WI38 (cell line): Measurements from ENCODE around the gene PLEKHN1.

Experiments used
- H3K4me3 ChIP-seq: 2 replicates; pipeline ENCODE4 v1.5.1; 2011; ENCODE audit warnings: low read depth, mild to moderate bottlenecking, control low read depth, low read length
- CTCF ChIP-seq: IDR thresholded peaks from 2 replicates; pipeline ENCODE4 v1.5.1; 2012; ENCODE audit warnings: low read depth, mild to moderate bottlenecking, control low read depth, low read length

The PLEKHN1 gene

GRCh38 chr1:960363-961131, 5.7 kb upstream of the PLEKHN1 start, which contains the start of gene KLHL17:
TSS of gene KLHL17 (plus strand) at chr1:960584. CDS start at chr1:960694, 110 bp downstream.
- peak within 1 kb of the TSS; percentile 68 for H3K4me3 ChIP-seq
- TF ChIP-seq CTCF, result no peak

DNA sequence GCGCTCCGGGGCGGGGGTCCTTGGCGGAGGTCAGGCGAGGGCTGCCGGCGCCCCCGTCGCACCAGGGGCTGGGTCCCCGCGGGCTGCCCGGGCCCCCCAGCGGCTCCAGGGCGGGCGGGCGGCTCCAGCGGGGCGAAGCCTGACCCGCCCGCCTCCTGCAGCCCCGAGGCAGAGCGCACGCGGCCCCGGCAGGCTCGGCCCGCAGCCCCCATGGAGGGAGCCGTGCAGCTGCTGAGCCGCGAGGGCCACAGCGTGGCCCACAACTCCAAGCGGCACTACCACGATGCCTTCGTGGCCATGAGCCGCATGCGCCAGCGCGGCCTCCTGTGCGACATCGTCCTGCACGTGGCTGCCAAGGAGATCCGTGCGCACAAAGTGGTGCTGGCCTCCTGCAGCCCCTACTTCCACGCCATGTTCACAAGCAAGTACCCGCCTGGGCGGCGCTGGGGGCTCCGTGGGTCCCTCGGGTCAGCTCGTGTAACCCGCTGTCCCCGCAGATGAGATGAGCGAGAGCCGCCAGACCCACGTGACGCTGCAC, 5.1 kb upstream of the PLEKHN1 start:
- peak overlapping the region; percentile 68 for H3K4me3 ChIP-seq
- no peak for TF ChIP-seq CTCF

DNA sequence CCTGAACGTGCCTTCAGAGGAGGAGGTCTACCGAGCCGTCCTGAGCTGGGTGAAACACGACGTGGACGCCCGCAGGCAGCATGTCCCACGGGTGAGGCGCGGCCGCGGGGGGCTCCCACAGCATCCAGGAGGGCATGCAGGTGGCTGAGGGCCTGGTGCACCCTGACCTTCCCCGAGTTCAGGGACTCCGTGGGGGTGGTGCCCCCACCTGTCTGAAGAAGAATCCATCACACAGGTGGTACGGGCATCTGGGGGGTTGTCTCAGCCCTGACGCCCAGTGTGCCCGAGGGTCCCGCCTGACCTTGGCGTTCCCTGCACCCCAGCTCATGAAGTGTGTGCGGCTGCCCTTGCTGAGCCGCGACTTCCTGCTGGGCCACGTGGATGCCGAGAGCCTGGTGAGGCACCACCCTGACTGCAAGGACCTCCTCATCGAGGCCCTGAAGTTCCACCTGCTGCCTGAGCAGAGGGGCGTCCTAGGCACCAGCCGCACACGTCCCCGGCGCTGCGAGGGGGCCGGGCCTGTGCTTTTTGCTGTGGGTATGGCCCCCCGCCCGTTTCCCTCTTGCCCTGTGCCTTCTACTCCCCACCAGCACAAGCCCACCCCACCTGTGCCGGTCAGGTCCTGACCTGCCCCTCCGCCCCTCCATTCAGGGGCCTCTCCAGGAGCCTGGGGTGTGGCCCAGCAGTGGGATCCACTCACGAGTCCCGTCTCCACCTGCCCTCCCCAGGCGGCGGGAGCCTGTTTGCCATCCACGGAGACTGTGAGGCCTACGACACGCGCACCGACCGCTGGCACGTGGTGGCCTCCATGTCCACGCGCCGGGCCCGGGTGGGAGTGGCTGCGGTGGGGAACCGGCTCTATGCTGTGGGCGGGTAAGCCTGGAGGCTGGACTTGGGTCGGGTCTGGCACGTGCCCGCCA, 3.6 kb upstream of the PLEKHN1 start:
- no peak overlapping the region for H3K4me3 ChIP-seq
- TF ChIP-seq CTCF, result no peak

DNA sequence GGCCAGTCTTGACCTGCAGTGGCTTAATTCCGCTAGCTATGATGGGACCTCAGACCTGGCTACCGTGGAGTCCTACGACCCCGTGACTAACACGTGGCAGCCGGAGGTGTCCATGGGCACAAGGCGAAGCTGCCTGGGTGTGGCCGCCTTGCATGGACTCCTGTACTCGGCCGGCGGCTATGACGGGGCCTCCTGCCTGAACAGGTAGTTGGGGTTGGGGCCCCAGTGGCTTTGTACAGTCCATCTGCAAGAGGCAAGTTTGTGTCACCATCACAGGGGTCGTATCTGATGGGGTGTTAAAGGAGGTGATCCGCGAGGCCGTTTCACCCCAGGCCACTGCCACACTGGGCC, 3.0 kb upstream of the PLEKHN1 start:
- H3K4me3 ChIP-seq, result no peak overlapping the region
- no peak for TF ChIP-seq CTCF

GRCh38 chr1:963746-964525, 2.3 kb upstream of the PLEKHN1 start:
- no peak for TF ChIP-seq CTCF

DNA sequence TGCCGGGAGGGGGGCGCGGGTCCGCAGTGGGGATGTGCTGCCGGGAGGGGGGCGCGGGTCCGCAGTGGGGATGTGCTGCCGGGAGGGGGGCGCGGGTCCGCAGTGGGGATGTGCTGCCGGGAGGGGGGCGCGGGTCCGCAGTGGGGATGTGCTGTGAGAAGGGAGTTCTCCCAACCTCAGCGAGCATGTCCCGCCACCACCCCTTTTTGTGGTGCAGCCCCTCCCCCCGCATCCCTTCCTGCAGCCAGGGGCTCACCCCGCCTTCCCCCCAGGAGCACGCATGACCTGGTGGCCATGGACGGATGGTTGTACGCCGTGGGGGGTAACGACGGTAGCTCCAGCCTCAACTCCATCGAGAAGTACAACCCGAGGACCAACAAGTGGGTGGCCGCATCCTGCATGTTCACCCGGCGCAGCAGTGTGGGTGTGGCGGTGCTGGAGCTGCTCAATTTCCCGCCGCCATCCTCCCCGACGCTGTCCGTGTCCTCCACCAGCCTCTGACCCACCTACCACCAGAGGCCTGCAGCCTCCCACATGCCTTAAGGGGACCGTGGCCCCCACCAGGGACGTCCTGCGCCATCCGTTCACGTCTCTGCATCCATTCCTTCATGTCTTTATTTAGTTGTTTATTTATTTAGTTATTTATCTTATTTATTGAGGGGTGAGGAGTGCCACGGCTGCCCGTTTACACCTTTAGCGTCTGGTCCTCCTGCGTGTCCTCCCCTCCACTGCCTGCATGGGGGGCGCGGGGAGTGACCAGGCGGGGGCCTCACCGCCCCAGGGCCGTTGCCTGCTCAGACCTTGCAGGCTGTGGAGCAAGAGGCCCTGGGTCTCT, 1.4 kb upstream of the PLEKHN1 start:
- TF ChIP-seq CTCF, result no peak
- no peak overlapping the region for H3K4me3 ChIP-seq

More at GRCh38 chr1:963746-964525, 2.3 kb upstream of the PLEKHN1 start:
- H3K4me3 ChIP-seq, result no peak overlapping the region
